ENCODE results near the gene AICDA. TPM values are rescaled to one million over a fixed set of nuclear protein-coding genes. Genes with fewer than 3 reads are reported as not detected.
A peak's percentile ranks its signal among the peaks of the same experiment; 100 is the strongest.

Gene AICDA
- total and polyA plus RNA-seq, 10 of the 15 experiments (the other 5 are each of a cell fraction or from before 2014, with no cell fraction given), result 9.4 to 24.9 (median 16.6) TPM

DNA sequence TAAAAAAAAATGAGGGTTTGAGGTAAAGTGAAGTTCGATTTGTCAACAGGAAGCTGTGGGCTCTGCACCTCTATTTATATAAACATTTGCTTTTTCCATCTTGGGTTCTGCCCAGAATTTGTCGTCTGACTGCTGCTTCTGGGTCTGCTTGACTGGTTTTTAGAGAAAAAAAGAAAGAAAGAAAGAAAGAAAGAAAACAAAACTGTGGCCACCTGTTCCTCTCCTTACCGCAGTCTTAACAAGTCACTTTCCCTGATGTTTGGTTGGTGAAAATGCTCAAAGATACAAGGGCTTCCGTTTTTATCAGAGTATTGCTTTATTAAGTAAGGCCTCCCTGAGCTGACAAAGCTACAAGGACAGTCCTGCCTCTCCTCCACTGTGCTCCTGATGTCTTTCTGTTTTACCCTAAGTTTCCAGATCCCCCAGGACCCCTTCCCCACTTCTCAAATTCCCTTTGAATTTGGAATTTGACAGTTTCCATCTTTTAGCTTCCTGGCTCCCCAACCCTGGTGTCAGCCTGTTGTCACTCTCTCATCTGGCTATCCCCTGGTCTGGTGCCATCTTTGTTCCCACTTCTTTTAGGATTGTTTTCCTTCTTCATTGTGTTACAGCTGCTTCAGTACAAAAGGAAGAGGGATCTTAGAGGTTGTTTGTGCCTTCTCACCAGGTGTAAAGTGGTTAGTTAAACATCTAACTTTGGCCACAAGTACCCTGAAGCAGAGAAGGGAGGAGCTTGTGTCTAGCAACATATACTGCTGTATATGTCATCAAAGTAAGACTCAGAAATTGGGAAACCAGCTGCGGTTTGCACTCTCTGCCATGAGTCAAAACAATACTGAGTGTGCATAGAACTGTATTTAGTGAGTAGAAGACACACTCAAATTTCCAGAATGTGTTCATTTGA lies 31.9 kb upstream of the AICDA start (continued):
- TF ChIP-seq, protein P1, sequence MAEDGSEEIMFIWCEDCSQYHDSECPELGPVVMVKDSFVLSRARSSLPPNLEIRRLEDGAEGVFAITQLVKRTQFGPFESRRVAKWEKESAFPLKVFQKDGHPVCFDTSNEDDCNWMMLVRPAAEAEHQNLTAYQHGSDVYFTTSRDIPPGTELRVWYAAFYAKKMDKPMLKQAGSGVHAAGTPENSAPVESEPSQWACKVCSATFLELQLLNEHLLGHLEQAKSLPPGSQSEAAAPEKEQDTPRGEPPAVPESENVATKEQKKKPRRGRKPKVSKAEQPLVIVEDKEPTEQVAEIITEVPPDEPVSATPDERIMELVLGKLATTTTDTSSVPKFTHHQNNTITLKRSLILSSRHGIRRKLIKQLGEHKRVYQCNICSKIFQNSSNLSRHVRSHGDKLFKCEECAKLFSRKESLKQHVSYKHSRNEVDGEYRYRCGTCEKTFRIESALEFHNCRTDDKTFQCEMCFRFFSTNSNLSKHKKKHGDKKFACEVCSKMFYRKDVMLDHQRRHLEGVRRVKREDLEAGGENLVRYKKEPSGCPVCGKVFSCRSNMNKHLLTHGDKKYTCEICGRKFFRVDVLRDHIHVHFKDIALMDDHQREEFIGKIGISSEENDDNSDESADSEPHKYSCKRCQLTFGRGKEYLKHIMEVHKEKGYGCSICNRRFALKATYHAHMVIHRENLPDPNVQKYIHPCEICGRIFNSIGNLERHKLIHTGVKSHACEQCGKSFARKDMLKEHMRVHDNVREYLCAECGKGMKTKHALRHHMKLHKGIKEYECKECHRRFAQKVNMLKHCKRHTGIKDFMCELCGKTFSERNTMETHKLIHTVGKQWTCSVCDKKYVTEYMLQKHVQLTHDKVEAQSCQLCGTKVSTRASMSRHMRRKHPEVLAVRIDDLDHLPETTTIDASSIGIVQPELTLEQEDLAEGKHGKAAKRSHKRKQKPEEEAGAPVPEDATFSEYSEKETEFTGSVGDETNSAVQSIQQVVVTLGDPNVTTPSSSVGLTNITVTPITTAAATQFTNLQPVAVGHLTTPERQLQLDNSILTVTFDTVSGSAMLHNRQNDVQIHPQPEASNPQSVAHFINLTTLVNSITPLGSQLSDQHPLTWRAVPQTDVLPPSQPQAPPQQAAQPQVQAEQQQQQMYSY (CRISPR knock-in tag; IDR thresholded peaks at IDR 0.05), result no peak
- TF ChIP-seq TAF1 (IDR thresholded peaks at IDR 0.05; ENCODE audit: borderline replicate concordance, low read depth, low read length) (peak; percentile 46; the same call in 1 of the 2 replicates), RFX5 (IDR thresholded peaks at IDR 0.05; ENCODE audit: low read depth, low read length) (no peak), SKIL (IDR thresholded peaks at IDR 0.05; ENCODE audit: low read depth, poor library complexity, severe bottlenecking) (peak; percentile 85), ZNF207 (IDR thresholded peaks at IDR 0.05; ENCODE audit: borderline replicate concordance) (no peak), SUZ12 (IDR thresholded peaks at IDR 0.05; ENCODE audit: unreplicated experiment) (no peak), NFIC (IDR thresholded peaks at IDR 0.05; ENCODE audit: low read depth, low read length) (peak; percentile 91), FOXK2 (IDR thresholded peaks at IDR 0.05) (no peak), NKRF (conservative IDR thresholded peaks at IDR 0.05) (peak; percentile 10; the same call in 1 of the 2 replicates), JUNB (IDR thresholded peaks at IDR 0.05) (peak; percentile 94), ZSCAN29 (IDR thresholded peaks at IDR 0.05) (no peak), RB1 (IDR thresholded peaks at IDR 0.05; ENCODE audit: borderline replicate concordance) (no peak; the same call in 1 of the 2 replicates), REST (IDR thresholded peaks at IDR 0.05; ENCODE audit: low read depth, low read length) (no peak), ATF2 (IDR thresholded peaks at IDR 0.05; ENCODE audit: low read length) (peak; percentile 94)
- TF ChIP-seq, protein P2, sequence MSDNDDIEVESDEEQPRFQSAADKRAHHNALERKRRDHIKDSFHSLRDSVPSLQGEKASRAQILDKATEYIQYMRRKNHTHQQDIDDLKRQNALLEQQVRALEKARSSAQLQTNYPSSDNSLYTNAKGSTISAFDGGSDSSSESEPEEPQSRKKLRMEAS (IDR thresholded peaks at IDR 0.05; ENCODE audit: low read depth, low read length), result 0 out of 2 replicates have a peak, but pooled peaks have one; percentile 24

Measured in GM12878 (cell line).